ENCODE measurements around the gene ECI2. TPM values are rescaled to one million over a fixed set of nuclear protein-coding genes. Genes with fewer than 3 reads are reported as not detected.

Gene ECI2
- polyA plus RNA-seq, 1 of the 3 experiments (the other 2 are of a cell fraction) = 45.1 TPM

- Histone ChIP-seq H3K27ac (ENCODE audit: low read depth in 2 of 2, low read length in 1 of 2) (no peak overlapping the region), H3K4me3 (ENCODE audit: low read depth in 2 of 2, low read length in 1 of 2) (no peak overlapping the region), H3K9me3 (no peaks in the 10 kb centered on the region), H4K20me1 (ENCODE audit: insufficient read depth) (no peaks in the 10 kb centered on the region), H3K4me1 (ENCODE audit: control insufficient read depth in 1 of 2, insufficient read depth in 2 of 2, low read depth in 1 of 2, low read length in 1 of 2) (no peaks in the 10 kb centered on the region), H3K79me2 (ENCODE audit: insufficient read depth) (no peaks in the 10 kb centered on the region), H3K9ac (no peak overlapping the region), H3K4me2 (no peak overlapping the region), H2AFZ (ENCODE audit: low read depth) (no peak overlapping the region), H3K9me2 (peaks cover 3% of the 10 kb centered on the region; the same call in 1 of the 2 replicates), H3F3A (replicated peaks; ENCODE audit: insufficient read depth) (peaks cover 8% of the 10 kb centered on the region), H3K36me3 (replicated peaks in 1 of 2; ENCODE audit: control insufficient read depth in 1 of 2, insufficient read depth in 2 of 2, low read length in 1 of 2) (peaks cover 31 to 47% of the 10 kb centered on the region in 2 experiments), H3K27me3 (ENCODE audit: insufficient read depth) (no peaks in the 10 kb centered on the region)
- WGBS (ENCODE audit: low lambda C conversion rate) = 87% methylated on average over 4 of the region's 4 CpGs
- DNase-seq = no peak
- ChIA-PET POLR2A (interaction anchor here (0.7 kb wide), 1 partner anchor 9 kb away, joined by 4 read pairs; no protein-coding TSS in a partner anchor), CTCF (interaction anchor here (1.1 to 1.4 kb wide), 2 partner anchors 30 to 31 kb away, joined by 3 to 5 read pairs; no protein-coding TSS in a partner anchor)
- TF ChIP-seq SIN3A (IDR thresholded peaks at IDR 0.05; ENCODE audit: borderline replicate concordance, low read depth, low read length) (no peak), USF2 (IDR thresholded peaks at IDR 0.05; ENCODE audit: borderline replicate concordance, low read depth, low read length) (no peak), TEAD4 (IDR thresholded peaks at IDR 0.05; ENCODE audit: borderline replicate concordance, insufficient read depth) (no peak), IRF3 (IDR thresholded peaks at IDR 0.05; ENCODE audit: low read depth, low read length) (no peak), TCF12 (IDR thresholded peaks at IDR 0.05) (no peak), ZBTB33 (IDR thresholded peaks at IDR 0.05; ENCODE audit: borderline replicate concordance, low read depth) (no peak), RFX5 (IDR thresholded peaks at IDR 0.05; ENCODE audit: low read length) (no peak), POLR2AphosphoS5 (IDR thresholded peaks at IDR 0.05; ENCODE audit: low read depth, low read length) (no peak), YY1 (IDR thresholded peaks at IDR 0.05; ENCODE audit: low read depth) (no peak), TAF1 (IDR thresholded peaks at IDR 0.05; ENCODE audit: borderline replicate concordance, low read depth, low read length) (no peak), USF1 (IDR thresholded peaks at IDR 0.05; ENCODE audit: borderline replicate concordance, low read depth) (no peak), NFIC (IDR thresholded peaks at IDR 0.05; ENCODE audit: borderline replicate concordance) (no peak), GABPA (IDR thresholded peaks at IDR 0.05; ENCODE audit: low read depth) (no peak), MAX (IDR thresholded peaks at IDR 0.05; ENCODE audit: low read depth) (no peak), MXI1 (IDR thresholded peaks at IDR 0.05; ENCODE audit: low read depth, low read length) (no peak), RAD21 (IDR thresholded peaks at IDR 0.05; ENCODE audit: low read length) (no peak), FOXJ3 (CRISPR knock-in tag; IDR thresholded peaks at IDR 0.05) (no peak), FOSL2 (IDR thresholded peaks at IDR 0.05; ENCODE audit: borderline replicate concordance, low read depth) (no peak), SMC3 (IDR thresholded peaks at IDR 0.05; ENCODE audit: low read depth, low read length) (no peak), PBX3 (IDR thresholded peaks at IDR 0.05) (no peak)
These were observed 19.6 kb downstream of the ECI2 start for GRCh38 chr6:4115741-4116140.
